WTC11 (cell line): ENCODE data around the gene UBAP2L. TPM values are rescaled to one million over a fixed set of nuclear protein-coding genes. Genes with fewer than 3 reads are reported as not detected.

Experiments
- ATAC-seq: fragments of 200-7000 bp; cut with Tn5 transposase; 2 replicates; pipeline ENCODE4 v1.10.0; 2021; ENCODE audit warnings: mild to moderate bottlenecking, moderate library complexity
- CTCF ChIA-PET: fragments of 300-600 bp; sonication (Branson Sonifier 250); formaldehyde crosslinking; loops from one replicate; lab custom pipeline; 2021; ENCODE audit warnings: antibody characterized with exemption; lab: Charles Lee
- POLR2A ChIA-PET: fragments of 350-600 bp; sonication (Branson Sonifier 250); formaldehyde crosslinking; loops from one replicate; lab custom pipeline; 2021; ENCODE audit warnings: antibody characterized with exemption; lab: Charles Lee
- DNase-seq: peaks from one replicate; pipeline ENCODE4 v3.0.0; 2021; ENCODE audit warnings: low spot score
- H3K27ac Mint-ChIP-seq: 2 replicates; pipeline ENCODE4 v1.8.0; 2021; ENCODE audit warnings: mixed read lengths
- H3K27me3 Mint-ChIP-seq: 2 replicates; pipeline ENCODE4 v1.8.0; 2021; ENCODE audit warnings: low read depth, mild to moderate bottlenecking, moderate library complexity, mixed read lengths
- H3K36me3 Mint-ChIP-seq: 2 replicates; pipeline ENCODE4 v1.8.0; 2021; ENCODE audit warnings: mixed read lengths
- H3K4me1 Mint-ChIP-seq: 2 replicates; pipeline ENCODE4 v1.8.0; 2022; ENCODE audit warnings: mixed read lengths
- H3K4me3 Mint-ChIP-seq: 2 replicates; pipeline ENCODE4 v1.8.0; 2021; ENCODE audit warnings: mild to moderate bottlenecking, moderate library complexity, mixed read lengths
- H3K9me3 Mint-ChIP-seq: 2 replicates; pipeline ENCODE4 v1.8.0; 2021; ENCODE audit warnings: mixed read lengths
- ARID4B ChIP-seq: sonication (generic); formaldehyde crosslinking; IDR thresholded peaks from 2 replicates; pipeline ENCODE4 v1.8.0; 2023; ENCODE audit warnings: missing genetic modification reagents, mild to moderate bottlenecking, borderline replicate concordance
- CTCF ChIP-seq: fragments of 200-600 bp; IDR thresholded peaks from 2 replicates; pipeline ENCODE4 v1.8.0; 2022; ENCODE audit warnings: antibody characterized with exemption
- E2F5 ChIP-seq: sonication (generic); formaldehyde crosslinking; IDR thresholded peaks from 2 replicates; pipeline ENCODE4 v1.8.1; 2022; ENCODE audit warnings: mild to moderate bottlenecking, moderate library complexity, missing genetic modification reagents
- FOXP4 ChIP-seq: sonication (generic); formaldehyde crosslinking; IDR thresholded peaks from 2 replicates; pipeline ENCODE4 v1.8.0; 2022; ENCODE audit warnings: mild to moderate bottlenecking, missing genetic modification reagents
- HMGXB4 ChIP-seq: sonication (generic); formaldehyde crosslinking; IDR thresholded peaks from 2 replicates; pipeline ENCODE4 v1.8.1; 2023; ENCODE audit warnings: mild to moderate bottlenecking, moderate library complexity, missing genetic modification reagents
- IRF1 ChIP-seq: sonication (generic); formaldehyde crosslinking; IDR thresholded peaks from 2 replicates; pipeline ENCODE4 v1.8.0; 2023; ENCODE audit warnings: missing genetic modification reagents
- IRF2 ChIP-seq: sonication (generic); formaldehyde crosslinking; IDR thresholded peaks from 2 replicates; pipeline ENCODE4 v1.8.0; 2022; ENCODE audit warnings: low read depth, missing genetic modification reagents, borderline replicate concordance
- JAZF1 ChIP-seq: fragments of 250-450 bp; sonication (Bioruptor Pico); IDR thresholded peaks from 2 replicates; pipeline ENCODE4 v1.9.0; 2021; ENCODE audit warnings: moderate library complexity, mild to moderate bottlenecking, inconsistent platforms
- NFATC4 ChIP-seq: fragments of 250-450 bp; sonication (Bioruptor Pico); IDR thresholded peaks from 2 replicates; pipeline ENCODE4 v1.9.0; 2021; ENCODE audit warnings: mild to moderate bottlenecking
- NR2C2 ChIP-seq: sonication (generic); formaldehyde crosslinking; IDR thresholded peaks from 2 replicates; pipeline ENCODE4 v1.8.0; 2022; ENCODE audit warnings: mild to moderate bottlenecking, missing genetic modification reagents
- PRDM15 ChIP-seq: sonication (generic); formaldehyde crosslinking; IDR thresholded peaks from 2 replicates; pipeline ENCODE4 v1.8.0; 2022; ENCODE audit warnings: missing genetic modification reagents
- TCF7 ChIP-seq: sonication (generic); formaldehyde crosslinking; IDR thresholded peaks from 2 replicates; pipeline ENCODE4 v1.8.0; 2022; ENCODE audit warnings: mild to moderate bottlenecking, low read depth, missing genetic modification reagents, moderate library complexity
- ZNF121 ChIP-seq: sonication (generic); formaldehyde crosslinking; IDR thresholded peaks from 2 replicates; pipeline ENCODE4 v1.8.0; 2023; ENCODE audit warnings: missing genetic modification reagents
- ZNF416 ChIP-seq: fragments of 250-450 bp; sonication (Bioruptor Pico); IDR thresholded peaks from 2 replicates; pipeline ENCODE4 v1.9.0; 2021; ENCODE audit warnings: mild to moderate bottlenecking, inconsistent platforms
- total RNA-seq: library from RNA; stranded (reverse); gene quantifications from 3 replicates; pipeline ENCODE4 v1.2.3, GENCODE V29; 2021
- TF ChIP-seq, protein P1 (sequence below): fragments of 250-450 bp; sonication (Bioruptor Pico); IDR thresholded peaks from 2 replicates; pipeline ENCODE4 v1.9.0; 2021; ENCODE audit warnings: moderate library complexity, mild to moderate bottlenecking, inconsistent platforms, borderline replicate concordance
- TF ChIP-seq, protein P2 (sequence below): fragments of 250-450 bp; sonication (Bioruptor Pico); conservative IDR thresholded peaks from 2 replicates; pipeline ENCODE4 v1.9.0; 2021; ENCODE audit warnings: mild to moderate bottlenecking

The UBAP2L gene
- total RNA-seq, 1 experiment from 2014 or later, result 205 TPM

DNA sequence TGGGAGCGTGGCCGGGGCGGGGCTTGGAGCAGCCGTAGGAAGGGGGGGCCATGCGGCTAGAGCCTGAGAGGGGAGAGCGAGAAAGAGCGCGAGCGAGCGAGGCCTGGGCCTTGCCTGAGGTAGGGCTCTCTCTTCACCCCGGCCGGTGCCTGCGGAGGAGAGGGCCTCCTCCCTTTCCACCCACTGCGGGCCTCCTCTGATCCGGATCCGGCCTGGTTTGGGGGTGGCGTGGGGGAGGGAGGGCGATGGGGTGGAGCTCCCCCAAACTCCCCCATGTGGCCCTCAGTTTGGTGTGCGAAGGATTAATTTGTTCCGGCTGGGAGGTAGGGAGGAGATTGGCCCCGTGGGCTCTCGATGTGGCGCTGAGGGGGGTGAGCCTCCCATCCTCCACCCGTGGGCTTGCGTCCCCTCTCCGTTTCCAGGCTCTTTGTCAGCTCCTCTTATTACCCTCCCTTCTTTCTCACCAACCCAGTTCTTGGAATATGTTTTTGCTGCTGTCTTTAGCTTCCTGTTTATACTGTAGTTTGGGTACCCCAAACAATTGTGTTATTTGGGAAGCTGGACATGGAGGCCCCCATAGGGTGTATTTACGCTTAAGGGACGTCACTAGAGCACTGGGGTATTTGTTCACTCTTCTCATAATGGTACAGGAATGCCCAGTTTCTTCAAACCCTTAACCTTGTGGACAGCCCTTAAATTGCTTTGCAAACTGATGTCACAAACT is 685 bp downstream of the UBAP2L start (continued):
- TF ChIP-seq ARID4B (CRISPR knock-in tag) (peak; percentile 53; the same call in 1 of the 2 replicates), FOXP4 (0 out of 2 replicates have a peak, but pooled peaks have one; percentile 57), JAZF1 (no peak), PRDM15 (no peak), IRF2 (CRISPR knock-in tag) (no peak), TCF7 (CRISPR knock-in tag) (peak; percentile 55; the same call in 1 of the 2 replicates), E2F5 (CRISPR knock-in tag) (no peak), CTCF (no peak), IRF1 (0 out of 2 replicates have a peak, but pooled peaks have one; percentile 37)
- TF ChIP-seq, all 79 proteins: peak for 4

GRCh38 chr1:154222518-154222917 is 1.8 kb downstream of the UBAP2L start:
- DNase-seq, result no peak
- Mint-ChIP-seq H3K4me3 (peak overlapping the region; percentile 98), H3K27ac (peak overlapping the region; percentile 98), H3K36me3 (peaks cover 60% of the 10 kb centered on the region), H3K9me3 (no peaks in the 10 kb centered on the region), H3K4me1 (peaks cover 44% of the 10 kb centered on the region), H3K27me3 (no peaks in the 10 kb centered on the region)
- POLR2A ChIA-PET, result no interaction called here
- CTCF ChIA-PET, result interaction anchor here (1.1 kb wide), 1 partner anchor 113 kb away, joined by 3 read pairs; no protein-coding TSS in a partner anchor
- ATAC-seq, result no peak
- TF ChIP-seq ZNF416 (CRISPR knock-in tag) (no peak), ZNF121 (no peak), NFATC4 (CRISPR knock-in tag) (no peak), HMGXB4 (CRISPR knock-in tag) (no peak), NR2C2 (CRISPR knock-in tag) (no peak)
- TF ChIP-seq, protein P1, sequence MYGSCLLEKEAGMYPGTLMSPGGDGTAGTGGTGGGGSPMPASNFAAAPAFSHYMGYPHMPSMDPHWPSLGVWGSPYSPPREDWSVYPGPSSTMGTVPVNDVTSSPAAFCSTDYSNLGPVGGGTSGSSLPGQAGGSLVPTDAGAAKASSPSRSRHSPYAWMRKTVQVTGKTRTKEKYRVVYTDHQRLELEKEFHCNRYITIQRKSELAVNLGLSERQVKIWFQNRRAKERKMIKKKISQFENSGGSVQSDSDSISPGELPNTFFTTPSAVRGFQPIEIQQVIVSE (CRISPR knock-in tag), result no peak
- TF ChIP-seq, protein P2, sequence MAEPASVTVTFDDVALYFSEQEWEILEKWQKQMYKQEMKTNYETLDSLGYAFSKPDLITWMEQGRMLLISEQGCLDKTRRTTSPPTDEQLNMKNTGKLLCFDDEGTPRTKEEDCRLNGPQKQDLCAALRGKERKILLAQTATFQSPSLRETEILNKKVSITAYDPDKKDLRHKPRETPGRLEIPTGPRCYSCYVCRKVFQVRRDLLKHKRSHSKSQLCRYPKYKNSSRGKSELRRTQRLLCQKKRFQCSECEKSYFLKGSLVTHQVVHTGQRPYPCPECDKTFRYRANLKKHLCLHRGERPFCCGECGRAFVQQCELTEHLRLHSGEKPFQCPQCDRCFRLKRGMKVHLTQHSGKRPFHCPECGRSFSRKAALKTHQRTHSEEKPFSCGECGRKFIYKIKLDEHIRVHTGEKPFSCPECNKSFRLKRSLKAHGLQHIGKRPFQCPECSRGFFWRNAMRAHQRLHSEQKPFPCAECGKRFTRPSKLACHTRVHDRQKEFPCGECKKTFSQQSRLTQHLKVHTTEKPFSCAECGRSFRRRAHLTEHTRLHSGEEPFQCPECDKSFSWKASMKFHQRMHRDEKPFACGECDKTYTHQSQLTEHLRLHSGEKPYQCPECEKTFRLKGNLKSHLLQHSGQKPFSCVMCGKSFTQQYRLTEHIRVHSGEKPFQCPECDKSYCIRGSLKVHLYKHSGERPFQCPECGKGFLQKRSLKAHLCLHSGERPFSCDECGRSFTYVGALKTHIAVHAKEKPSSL (CRISPR knock-in tag), result no peak
